Hepatocyte (in vitro differentiated cells): ENCODE results near the gene LAMB3.

Experiments
- EZH2 ChIP-seq: fragments of 200-600 bp; sonication (generic); IDR thresholded peaks from 2 replicates; pipeline ENCODE4 v1.6.1; 2016; ENCODE audit warnings: antibody characterized with exemption, mild to moderate bottlenecking, borderline replicate concordance
- EZH2phosphoT487 ChIP-seq: fragments of 200-600 bp; sonication (generic); IDR thresholded peaks from one replicate; pipeline ENCODE4 v1.6.1; 2018; ENCODE audit warnings: antibody characterized with exemption, mild to moderate bottlenecking, low read depth, moderate library complexity; ENCODE audit not compliant: unreplicated experiment, severe bottlenecking
- TF ChIP-seq, protein P1 (sequence below): fragments of 200-600 bp; sonication (generic); IDR thresholded peaks from 2 replicates; pipeline ENCODE4 v1.5.1; 2016; ENCODE audit warnings: antibody characterized with exemption, mild to moderate bottlenecking; ENCODE audit not compliant: poor library complexity

- TF ChIP-seq, protein P1, sequence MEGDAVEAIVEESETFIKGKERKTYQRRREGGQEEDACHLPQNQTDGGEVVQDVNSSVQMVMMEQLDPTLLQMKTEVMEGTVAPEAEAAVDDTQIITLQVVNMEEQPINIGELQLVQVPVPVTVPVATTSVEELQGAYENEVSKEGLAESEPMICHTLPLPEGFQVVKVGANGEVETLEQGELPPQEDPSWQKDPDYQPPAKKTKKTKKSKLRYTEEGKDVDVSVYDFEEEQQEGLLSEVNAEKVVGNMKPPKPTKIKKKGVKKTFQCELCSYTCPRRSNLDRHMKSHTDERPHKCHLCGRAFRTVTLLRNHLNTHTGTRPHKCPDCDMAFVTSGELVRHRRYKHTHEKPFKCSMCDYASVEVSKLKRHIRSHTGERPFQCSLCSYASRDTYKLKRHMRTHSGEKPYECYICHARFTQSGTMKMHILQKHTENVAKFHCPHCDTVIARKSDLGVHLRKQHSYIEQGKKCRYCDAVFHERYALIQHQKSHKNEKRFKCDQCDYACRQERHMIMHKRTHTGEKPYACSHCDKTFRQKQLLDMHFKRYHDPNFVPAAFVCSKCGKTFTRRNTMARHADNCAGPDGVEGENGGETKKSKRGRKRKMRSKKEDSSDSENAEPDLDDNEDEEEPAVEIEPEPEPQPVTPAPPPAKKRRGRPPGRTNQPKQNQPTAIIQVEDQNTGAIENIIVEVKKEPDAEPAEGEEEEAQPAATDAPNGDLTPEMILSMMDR: no peak
- TF ChIP-seq EZH2: no peak
- no peak for TF ChIP-seq EZH2phosphoT487
Measured at GRCh38 chr1:209648346-209648745, 3.9 kb downstream of the LAMB3 start.
